Iris pigment epithelial cell (primary cell): ENCODE measurements around the gene CAMTA1.

Experiments
- DNase-seq: peaks from one replicate; pipeline ENCODE4 v3.0.0-alpha.2; 2011; ENCODE audit warnings: low read depth

CAMTA1 gene

GRCh38 chr1:6779089-6779805 lies 6.0 kb upstream of the CAMTA1 start:
- DNase-seq: no peak

GRCh38 chr1:6782151-6782550 lies 3.1 kb upstream of the CAMTA1 start:
- DNase-seq: no peak

GRCh38 chr1:6783221-6783620 lies 2.0 kb upstream of the CAMTA1 start:
- no peak for DNase-seq

GRCh38 chr1:6783936-6784559 lies 1.2 kb upstream of the CAMTA1 start:
- no peak for DNase-seq

- peak; percentile 100 for DNase-seq
Observed at GRCh38 chr1:6784560-6785317, 515 bp upstream of the CAMTA1 start.

- DNase-seq: no peak
Observed at GRCh38 chr1:6785728-6786505, 663 bp downstream of the CAMTA1 start.

- DNase-seq: no peak
Observed at GRCh38 chr1:6788946-6789345, 3.7 kb downstream of the CAMTA1 start.

GRCh38 chr1:6790146-6790545 lies 4.9 kb downstream of the CAMTA1 start:
- DNase-seq: no peak

- peak; percentile 69 for DNase-seq
Observed at GRCh38 chr1:6794164-6794563, 8.9 kb downstream of the CAMTA1 start.

- DNase-seq: no peak
Observed at GRCh38 chr1:6795203-6795602, 9.9 kb downstream of the CAMTA1 start.

GRCh38 chr1:6795661-6796060 lies 10.4 kb downstream of the CAMTA1 start:
- peak; percentile 86 for DNase-seq

GRCh38 chr1:6796095-6796494 lies 10.8 kb downstream of the CAMTA1 start:
- no peak for DNase-seq

- DNase-seq: no peak
Observed at GRCh38 chr1:6799499-6799898, 14.2 kb downstream of the CAMTA1 start.

- DNase-seq: peak; percentile 80
Observed at GRCh38 chr1:6800745-6801144, 15.5 kb downstream of the CAMTA1 start.

GRCh38 chr1:6801199-6801598 lies 15.9 kb downstream of the CAMTA1 start:
- no peak for DNase-seq

GRCh38 chr1:6801966-6802365 lies 16.7 kb downstream of the CAMTA1 start:
- peak; percentile 64 for DNase-seq

- DNase-seq: no peak
Observed at GRCh38 chr1:6802454-6802853, 17.2 kb downstream of the CAMTA1 start.

- DNase-seq: no peak
Observed at GRCh38 chr1:6802893-6803292, 17.6 kb downstream of the CAMTA1 start.

GRCh38 chr1:6803357-6803756 lies 18.1 kb downstream of the CAMTA1 start:
- peak; percentile 57 for DNase-seq

GRCh38 chr1:6805004-6805416 lies 19.8 kb downstream of the CAMTA1 start:
- no peak for DNase-seq

GRCh38 chr1:6807782-6808181 lies 22.5 kb downstream of the CAMTA1 start:
- DNase-seq: no peak

- DNase-seq: no peak
Observed at GRCh38 chr1:6809461-6809860, 24.2 kb downstream of the CAMTA1 start.
